Trophoblast cell (in vitro differentiated cells and primary cell): ENCODE results near the gene NALCN.

Experiments used
- DNase-seq, 2 donors: peaks; one replicate each; pipeline ENCODE4 v3.0.0-alpha.2; 2016
- H2AFZ ChIP-seq: 2 replicates; pipeline ENCODE4 v1.6.1; 2013; ENCODE audit warnings: low read length, moderate library complexity, mild to moderate bottlenecking; ENCODE audit not compliant: insufficient read depth, poor library complexity
- H2AK5ac ChIP-seq: 2 replicates; pipeline ENCODE4 v1.6.1; 2013; ENCODE audit warnings: mild to moderate bottlenecking, low read length
- H2BK120ac ChIP-seq: 2 replicates; pipeline ENCODE4 v1.6.1; 2013; ENCODE audit warnings: low read length, mild to moderate bottlenecking, moderate library complexity; ENCODE audit not compliant: insufficient read depth, poor library complexity
- H2BK12ac ChIP-seq: 2 replicates; pipeline ENCODE4 v1.6.1; 2013; ENCODE audit warnings: mild to moderate bottlenecking, low read length, moderate library complexity
- H2BK5ac ChIP-seq: 2 replicates; pipeline ENCODE4 v1.6.1; 2013; ENCODE audit warnings: low read length, low read depth, moderate library complexity, mild to moderate bottlenecking; ENCODE audit not compliant: poor library complexity
- H3K14ac ChIP-seq: 2 replicates; pipeline ENCODE4 v1.6.1; 2013; ENCODE audit warnings: mild to moderate bottlenecking, low read length
- H3K18ac ChIP-seq: 2 replicates; pipeline ENCODE4 v1.6.1; 2013; ENCODE audit warnings: mild to moderate bottlenecking, low read length
- H3K23ac ChIP-seq: 2 replicates; pipeline ENCODE4 v1.6.1; 2013; ENCODE audit warnings: low read length
- H3K27ac ChIP-seq: 2 replicates; pipeline ENCODE4 v1.5.1; 2013; ENCODE audit warnings: low read depth, mild to moderate bottlenecking, inconsistent platforms, low read length, moderate library complexity
- H3K27me3 ChIP-seq: 2 replicates; pipeline ENCODE4 v1.6.1; 2013; ENCODE audit warnings: inconsistent platforms, mild to moderate bottlenecking, low read length, moderate library complexity; ENCODE audit not compliant: insufficient read depth
- H3K36me3 ChIP-seq, 2 experiments: 1 replicate in 1 of 2; 2 replicates in 1 of 2; pipeline ENCODE4 v1.6.1; 2013; ENCODE audit warnings: low read length in 2 of 2, mild to moderate bottlenecking in 2 of 2, moderate library complexity in 1 of 2; ENCODE audit not compliant: insufficient read depth in 2 of 2, control insufficient read depth in 1 of 2
- H3K4ac ChIP-seq: 2 replicates; pipeline ENCODE4 v1.6.1; 2013; ENCODE audit warnings: low read depth, mild to moderate bottlenecking, low read length, moderate library complexity
- H3K4me1 ChIP-seq, 2 experiments: 1 replicate in 1 of 2; 2 replicates in 1 of 2; pipeline ENCODE4 v1.6.1; 2013; ENCODE audit warnings: low read length in 2 of 2, mild to moderate bottlenecking in 2 of 2, moderate library complexity in 1 of 2; ENCODE audit not compliant: insufficient read depth in 2 of 2, control insufficient read depth in 1 of 2
- H3K4me2 ChIP-seq: 2 replicates; pipeline ENCODE4 v1.6.1; 2013; ENCODE audit warnings: inconsistent platforms, mild to moderate bottlenecking, low read length, moderate library complexity
- H3K4me3 ChIP-seq: 2 replicates; pipeline ENCODE4 v1.5.1; 2013; ENCODE audit warnings: mild to moderate bottlenecking, low read depth, low read length, inconsistent platforms
- H3K79me1 ChIP-seq: one replicate; pipeline ENCODE4 v1.6.1; 2013; ENCODE audit warnings: low read length
- H3K79me2 ChIP-seq: 2 replicates; pipeline ENCODE4 v1.6.1; 2013; ENCODE audit warnings: low read length, mild to moderate bottlenecking; ENCODE audit not compliant: control insufficient read depth, insufficient read depth, poor library complexity
- H3K9ac ChIP-seq: 2 replicates; pipeline ENCODE4 v1.6.1; 2013; ENCODE audit warnings: mild to moderate bottlenecking, low read length
- H3K9me3 ChIP-seq: 2 replicates; pipeline ENCODE4 v1.6.1; 2013; ENCODE audit warnings: low read depth, mild to moderate bottlenecking, control low read depth, inconsistent platforms, low read length; ENCODE audit not compliant: insufficient read depth
- H4K12ac ChIP-seq: 2 replicates; pipeline ENCODE4 v1.6.1; 2013; ENCODE audit warnings: low read depth, mild to moderate bottlenecking, low read length, moderate library complexity
- H4K8ac ChIP-seq: 2 replicates; pipeline ENCODE4 v1.6.1; 2013; ENCODE audit warnings: low read depth, mild to moderate bottlenecking, low read length, moderate library complexity
- H4K91ac ChIP-seq: one replicate; pipeline ENCODE4 v1.6.1; 2013; ENCODE audit warnings: low read depth, mild to moderate bottlenecking, low read length, moderate library complexity
- WGBS: extraction: QIAGEN DNeasy Blood & Tissue Kit; methylation state at CpG from one replicate; pipeline ENCODE4 v1.1.7; 2013; ENCODE audit warnings: missing lambda C conversion rate; ENCODE audit not compliant: insufficient read length, insufficient coverage; ENCODE audit errors: extremely low coverage; 5-methylcytosine and 5-hydroxymethylcytosine counted together

Gene NALCN

DNA sequence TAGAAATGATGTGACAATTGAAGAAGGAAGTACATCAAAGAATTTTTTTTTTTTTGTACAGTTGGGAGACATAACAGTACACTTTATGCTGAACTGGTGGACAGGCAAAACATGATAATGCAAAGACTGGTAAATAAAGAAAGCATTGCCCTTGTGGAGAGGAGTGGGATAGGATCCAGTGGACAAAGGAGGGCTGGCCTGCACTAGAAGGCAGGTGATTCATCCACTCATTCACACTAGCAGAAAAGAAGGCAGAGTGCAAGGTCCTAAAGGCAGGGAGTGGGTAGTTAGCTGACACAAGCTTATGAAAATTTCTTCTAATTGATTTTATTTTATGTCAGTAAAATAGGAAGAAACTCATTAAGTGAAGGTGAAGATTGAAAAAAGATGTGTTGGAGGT lies 17.6 kb upstream of the NALCN start:
- no peak overlapping the region for H3K18ac ChIP-seq
- no peak overlapping the region for H2BK5ac ChIP-seq
- H4K12ac ChIP-seq, result no peak overlapping the region
- H2AFZ ChIP-seq, result no peak overlapping the region
- H3K36me3 ChIP-seq, result no peaks in the 10 kb centered on the region
- no peak overlapping the region for H2BK12ac ChIP-seq
- no peaks in the 10 kb centered on the region for H3K27me3 ChIP-seq
- no peak overlapping the region for H3K14ac ChIP-seq
- H3K4me1 ChIP-seq, result no peaks in the 10 kb centered on the region
- H3K79me1 ChIP-seq, result no peaks in the 10 kb centered on the region
- H3K27ac ChIP-seq, result no peak overlapping the region
- no peak overlapping the region for H3K9ac ChIP-seq
- no peak for DNase-seq
- no peak overlapping the region for H3K4me3 ChIP-seq
- H2AK5ac ChIP-seq, result no peak overlapping the region
- H3K4ac ChIP-seq, result no peak overlapping the region
- no peak overlapping the region for H4K91ac ChIP-seq
- no peaks in the 10 kb centered on the region for H3K9me3 ChIP-seq
- no peak overlapping the region for H2BK120ac ChIP-seq
- no peak overlapping the region for H3K23ac ChIP-seq
- no peak overlapping the region for H4K8ac ChIP-seq
- no peak overlapping the region for H3K4me2 ChIP-seq
- no peaks in the 10 kb centered on the region for H3K79me2 ChIP-seq

DNA sequence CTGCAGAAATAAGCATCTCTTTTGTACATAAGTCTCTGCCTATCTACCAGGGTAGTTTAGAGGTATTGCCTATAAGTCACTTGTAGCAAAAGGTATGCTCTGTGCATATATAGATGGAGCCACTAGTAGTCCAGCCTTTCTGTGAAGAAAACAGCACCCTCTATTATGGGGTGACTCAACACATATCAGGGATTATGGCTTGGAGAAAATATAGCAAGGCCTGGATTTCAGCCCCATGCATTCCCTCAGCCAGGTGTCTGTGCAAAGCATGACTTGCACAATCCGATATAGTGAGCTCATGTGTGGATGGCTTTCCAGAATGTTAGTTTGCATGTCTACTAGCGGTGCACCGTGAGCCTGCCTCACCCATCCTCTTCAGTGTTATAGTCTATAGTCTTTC lies 13.4 kb upstream of the NALCN start:
- no peak overlapping the region for H3K14ac ChIP-seq
- H3K4me1 ChIP-seq, result no peaks in the 10 kb centered on the region
- no peak overlapping the region for H4K8ac ChIP-seq
- H4K12ac ChIP-seq, result no peak overlapping the region
- WGBS, result no CpG with 5 or more reads among the region's 3 CpGs
- no peaks in the 10 kb centered on the region for H3K27me3 ChIP-seq
- H3K79me1 ChIP-seq, result no peaks in the 10 kb centered on the region
- H2AK5ac ChIP-seq, result no peak overlapping the region
- no peak overlapping the region for H2AFZ ChIP-seq
- no peak overlapping the region for H2BK5ac ChIP-seq
- no peaks in the 10 kb centered on the region for H3K9me3 ChIP-seq
- H3K18ac ChIP-seq, result no peak overlapping the region
- H4K91ac ChIP-seq, result no peak overlapping the region
- DNase-seq, result peak in 1 of 2 donors; percentile 17
- no peak overlapping the region for H2BK12ac ChIP-seq
- no peak overlapping the region for H3K4me2 ChIP-seq
- no peak overlapping the region for H3K9ac ChIP-seq
- no peaks in the 10 kb centered on the region for H3K79me2 ChIP-seq
- no peak overlapping the region for H3K23ac ChIP-seq
- no peak overlapping the region for H3K4me3 ChIP-seq
- no peak overlapping the region for H3K4ac ChIP-seq
- no peaks in the 10 kb centered on the region for H3K36me3 ChIP-seq
- H2BK120ac ChIP-seq, result no peak overlapping the region
- H3K27ac ChIP-seq, result no peak overlapping the region

DNA sequence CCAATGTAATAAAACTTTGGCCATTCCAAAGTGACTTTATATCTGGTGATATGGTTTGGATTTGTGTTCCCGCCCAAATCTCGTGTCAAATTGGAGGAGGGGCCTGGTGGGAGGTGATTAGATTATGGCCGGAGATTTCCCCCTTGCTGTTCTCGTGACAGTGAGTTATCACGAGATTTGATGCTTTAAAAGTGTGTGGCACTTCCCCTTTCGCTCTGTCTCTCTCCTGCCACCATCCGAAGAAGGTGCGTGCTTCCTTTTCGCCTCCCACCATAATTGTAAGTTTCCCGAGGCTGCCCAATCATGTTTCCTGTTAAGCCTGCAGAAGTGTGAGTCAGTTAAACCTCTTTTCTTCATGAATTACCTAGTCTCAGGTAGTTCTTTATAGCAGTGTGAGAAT lies 9.3 kb upstream of the NALCN start:
- WGBS, result no CpG with 5 or more reads among the region's 10 CpGs
- no peak for DNase-seq

DNA sequence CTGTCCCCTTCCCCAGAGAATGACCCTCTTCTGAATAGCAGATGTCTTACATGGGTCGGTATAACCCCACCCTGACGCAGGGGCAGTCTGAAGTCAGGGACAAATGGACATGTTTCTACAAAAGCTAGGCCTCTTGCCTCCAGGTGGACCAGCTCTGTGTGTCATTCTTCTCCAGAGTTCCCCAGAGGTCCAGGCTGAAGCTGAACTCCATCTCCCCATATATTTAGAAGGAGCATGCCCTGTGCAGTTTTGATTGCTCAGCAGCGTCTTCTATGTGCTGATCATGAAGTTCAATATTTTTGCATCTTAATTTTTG lies 8.8 kb upstream of the NALCN start:
- no peak overlapping the region for H3K4me3 ChIP-seq
- no peaks in the 10 kb centered on the region for H3K79me1 ChIP-seq
- H2AFZ ChIP-seq, result no peak overlapping the region
- H4K8ac ChIP-seq, result no peak overlapping the region
- H3K4me1 ChIP-seq, result peaks cover 0 to 2% of the 10 kb centered on the region in 2 experiments
- H2BK12ac ChIP-seq, result peak overlapping the region; percentile 71
- no peaks in the 10 kb centered on the region for H3K9me3 ChIP-seq
- no peak overlapping the region for H4K12ac ChIP-seq
- no peak overlapping the region for H3K4me2 ChIP-seq
- H3K4ac ChIP-seq, result no peak overlapping the region
- no peak overlapping the region for H2AK5ac ChIP-seq
- no peak overlapping the region for H3K23ac ChIP-seq
- H2BK120ac ChIP-seq, result no peak overlapping the region
- no peak overlapping the region for H4K91ac ChIP-seq
- no peak overlapping the region for H3K14ac ChIP-seq
- no peak overlapping the region for H2BK5ac ChIP-seq
- DNase-seq, result no peak
- no peaks in the 10 kb centered on the region for H3K79me2 ChIP-seq
- H3K36me3 ChIP-seq, result no peaks in the 10 kb centered on the region
- no peak overlapping the region for H3K9ac ChIP-seq
- no peak overlapping the region for H3K27ac ChIP-seq
- no peaks in the 10 kb centered on the region for H3K27me3 ChIP-seq
- WGBS, result no CpG with 5 or more reads among the region's 3 CpGs
- no peak overlapping the region for H3K18ac ChIP-seq

More for the DNA sequence above, 9.3 kb upstream of the NALCN start:
- Histone ChIP-seq H3K23ac (no peak overlapping the region), H3K79me2 (no peaks in the 10 kb centered on the region), H3K27ac (no peak overlapping the region), H3K4me2 (no peak overlapping the region), H2AK5ac (no peak overlapping the region), H3K4ac (no peak overlapping the region), H3K18ac (no peak overlapping the region), H3K14ac (no peak overlapping the region), H4K12ac (no peak overlapping the region), H2BK120ac (no peak overlapping the region), H3K9ac (no peak overlapping the region), H3K27me3 (no peaks in the 10 kb centered on the region), H4K8ac (no peak overlapping the region), H3K4me3 (no peak overlapping the region), H4K91ac (no peak overlapping the region), H3K4me1 (peaks cover 0 to 2% of the 10 kb centered on the region in 2 experiments), H3K36me3 (no peaks in the 10 kb centered on the region), H2BK12ac (no peak overlapping the region), H3K9me3 (no peaks in the 10 kb centered on the region), H3K79me1 (no peaks in the 10 kb centered on the region), H2BK5ac (no peak overlapping the region), H2AFZ (no peak overlapping the region)
